ENCODE data around the gene NPEPPS. TPM values are rescaled to one million over a fixed set of nuclear protein-coding genes. Genes with fewer than 3 reads are reported as not detected.

The NPEPPS gene
- total RNA-seq, 1 experiment from 2014 or later, result 207 TPM

DNA sequence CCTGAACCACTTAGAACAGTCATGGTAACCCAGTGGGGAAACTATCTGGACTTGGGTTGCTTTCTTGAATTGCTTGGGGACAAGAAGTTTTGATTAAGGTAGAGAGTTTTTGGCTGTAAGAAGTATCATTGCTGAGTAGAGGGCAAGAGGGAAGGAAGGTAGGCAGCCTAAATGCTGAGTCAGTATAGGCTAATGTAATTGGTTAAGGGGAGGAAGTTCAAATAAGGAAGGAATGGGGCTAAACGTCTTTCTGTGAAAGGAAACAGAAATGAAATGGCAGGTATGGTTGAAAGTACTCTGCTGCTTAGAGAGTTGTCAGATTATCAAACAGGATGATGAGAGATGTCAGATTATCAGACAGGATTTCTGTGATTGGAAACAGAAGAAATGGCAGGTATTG, 139.2 kb downstream of the NPEPPS start:
- no peak for DNase-seq (ENCODE audit: low read depth, low spot score)
- Histone ChIP-seq H2AFZ (ENCODE audit: low read depth, low read length, poor library complexity, severe bottlenecking) (no peak overlapping the region), H3K4me2 (ENCODE audit: low read length) (no peak overlapping the region), H3K27ac (ENCODE audit: low read depth, low read length) (peak overlapping the region; percentile 14; the same call in 1 of the 2 replicates), H4K20me1 (ENCODE audit: insufficient read depth) (peaks cover 49% of the 10 kb centered on the region), H3K4me1 (ENCODE audit: control insufficient read depth in 1 of 2, insufficient read depth in 2 of 2, low read length in 2 of 2) (no peaks in the 10 kb centered on the region), H3K9me2 (ENCODE audit: insufficient read depth) (no peaks in the 10 kb centered on the region), H3K27me3 (ENCODE audit: insufficient read depth, low read length) (no peaks in the 10 kb centered on the region), H3K9ac (ENCODE audit: low read length) (no peak overlapping the region), H3K79me2 (ENCODE audit: insufficient read depth, low read length) (peaks cover 96% of the 10 kb centered on the region), H3K9me3 (ENCODE audit: control insufficient read depth in 1 of 2, insufficient read depth in 1 of 2, low read depth in 1 of 2, low read length in 2 of 2) (no peaks in the 10 kb centered on the region), H3K36me3 (ENCODE audit: control insufficient read depth in 1 of 2, insufficient read depth in 2 of 2, low read length in 2 of 2) (peaks cover 92 to 94% of the 10 kb centered on the region in 2 experiments), H3K4me3 (replicated peaks in 1 of 2; ENCODE audit: low read depth in 1 of 2, low read length in 2 of 2) (no peak overlapping the region)
- ChIA-PET POLR2A (interaction anchor here (0.8 kb wide), 1 partner anchor 14 kb away, joined by 3 read pairs; no protein-coding TSS in a partner anchor), CTCF (no interaction called here), RAD21 (ENCODE audit: low non-redundant PET in 1 of 2, low total read pairs in 2 of 2, uncharacterized antibody in 2 of 2, unreplicated experiment in 2 of 2) (no interaction called here)
- no peak; the same call in 1 of the 2 replicates for ATAC-seq
- no TSS peak for BruUV-seq (replicated peaks)
- TF ChIP-seq JUND (IDR thresholded peaks at IDR 0.05) (no peak), CEBPB (IDR thresholded peaks at IDR 0.05; ENCODE audit: low read depth) (no peak), TCF7L2 (IDR thresholded peaks at IDR 0.05; ENCODE audit: borderline replicate concordance, extremely low read depth, insufficient read depth, insufficient read length) (no peak), ZBTB33 (IDR thresholded peaks at IDR 0.05; ENCODE audit: extremely low read depth, insufficient replicate concordance, low read length) (no peak), POLR2A (IDR thresholded peaks at IDR 0.05; ENCODE audit: borderline replicate concordance, extremely low read depth, insufficient read depth, insufficient read length) (no peak), ELF1 (IDR thresholded peaks at IDR 0.05; ENCODE audit: borderline replicate concordance, low read depth) (no peak), SIN3A (IDR thresholded peaks at IDR 0.05; ENCODE audit: low read depth) (no peak), CBX3 (IDR thresholded peaks at IDR 0.05; ENCODE audit: low read depth) (no peak), POLR2AphosphoS5 (IDR thresholded peaks at IDR 0.05; ENCODE audit: low read depth, low read length) (no peak), SP1 (IDR thresholded peaks at IDR 0.05; ENCODE audit: low read depth) (no peak), ZFX (IDR thresholded peaks at IDR 0.05) (no peak), ZNF274 (IDR thresholded peaks at IDR 0.05; ENCODE audit: low read depth, low read length) (no peak), SRF (IDR thresholded peaks at IDR 0.05; ENCODE audit: low read depth) (no peak), EGR1 (IDR thresholded peaks at IDR 0.05; ENCODE audit: low read depth) (no peak)
- TF ChIP-seq, protein P1, sequence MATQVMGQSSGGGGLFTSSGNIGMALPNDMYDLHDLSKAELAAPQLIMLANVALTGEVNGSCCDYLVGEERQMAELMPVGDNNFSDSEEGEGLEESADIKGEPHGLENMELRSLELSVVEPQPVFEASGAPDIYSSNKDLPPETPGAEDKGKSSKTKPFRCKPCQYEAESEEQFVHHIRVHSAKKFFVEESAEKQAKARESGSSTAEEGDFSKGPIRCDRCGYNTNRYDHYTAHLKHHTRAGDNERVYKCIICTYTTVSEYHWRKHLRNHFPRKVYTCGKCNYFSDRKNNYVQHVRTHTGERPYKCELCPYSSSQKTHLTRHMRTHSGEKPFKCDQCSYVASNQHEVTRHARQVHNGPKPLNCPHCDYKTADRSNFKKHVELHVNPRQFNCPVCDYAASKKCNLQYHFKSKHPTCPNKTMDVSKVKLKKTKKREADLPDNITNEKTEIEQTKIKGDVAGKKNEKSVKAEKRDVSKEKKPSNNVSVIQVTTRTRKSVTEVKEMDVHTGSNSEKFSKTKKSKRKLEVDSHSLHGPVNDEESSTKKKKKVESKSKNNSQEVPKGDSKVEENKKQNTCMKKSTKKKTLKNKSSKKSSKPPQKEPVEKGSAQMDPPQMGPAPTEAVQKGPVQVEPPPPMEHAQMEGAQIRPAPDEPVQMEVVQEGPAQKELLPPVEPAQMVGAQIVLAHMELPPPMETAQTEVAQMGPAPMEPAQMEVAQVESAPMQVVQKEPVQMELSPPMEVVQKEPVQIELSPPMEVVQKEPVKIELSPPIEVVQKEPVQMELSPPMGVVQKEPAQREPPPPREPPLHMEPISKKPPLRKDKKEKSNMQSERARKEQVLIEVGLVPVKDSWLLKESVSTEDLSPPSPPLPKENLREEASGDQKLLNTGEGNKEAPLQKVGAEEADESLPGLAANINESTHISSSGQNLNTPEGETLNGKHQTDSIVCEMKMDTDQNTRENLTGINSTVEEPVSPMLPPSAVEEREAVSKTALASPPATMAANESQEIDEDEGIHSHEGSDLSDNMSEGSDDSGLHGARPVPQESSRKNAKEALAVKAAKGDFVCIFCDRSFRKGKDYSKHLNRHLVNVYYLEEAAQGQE (IDR thresholded peaks at IDR 0.05; ENCODE audit: low read depth), result no peak
- intact Hi-C loops (cut with micrococcal nuclease), result no loop called here

Other genes with a start within 250 kb of the NPEPPS start
- gene EFCAB13, start 207.2 kb upstream of the NPEPPS start, total RNA-seq (2021; ENCODE audit: unreplicated experiment), result not detected
- 526 TPM for gene KPNB1, start 118.8 kb downstream of the NPEPPS start, total RNA-seq (2021; ENCODE audit: unreplicated experiment)
- 12.4 TPM for gene TBKBP1, start 163.1 kb downstream of the NPEPPS start, total RNA-seq (2021; ENCODE audit: unreplicated experiment)
- gene TBX21, start 202.1 kb downstream of the NPEPPS start, total RNA-seq (2021; ENCODE audit: unreplicated experiment), result 0.20 TPM

Measured in HCT116 (cell line).